GM19193 (cell line): Measurements from ENCODE around the gene ZNF575.

Source experiments
- POLR2A ChIP-seq: IDR thresholded peaks from 4 replicates; pipeline ENCODE4 v1.6.1; 2011; ENCODE audit not compliant: insufficient read depth, insufficient read length; ENCODE audit errors: extremely low read depth

Gene ZNF575

DNA sequence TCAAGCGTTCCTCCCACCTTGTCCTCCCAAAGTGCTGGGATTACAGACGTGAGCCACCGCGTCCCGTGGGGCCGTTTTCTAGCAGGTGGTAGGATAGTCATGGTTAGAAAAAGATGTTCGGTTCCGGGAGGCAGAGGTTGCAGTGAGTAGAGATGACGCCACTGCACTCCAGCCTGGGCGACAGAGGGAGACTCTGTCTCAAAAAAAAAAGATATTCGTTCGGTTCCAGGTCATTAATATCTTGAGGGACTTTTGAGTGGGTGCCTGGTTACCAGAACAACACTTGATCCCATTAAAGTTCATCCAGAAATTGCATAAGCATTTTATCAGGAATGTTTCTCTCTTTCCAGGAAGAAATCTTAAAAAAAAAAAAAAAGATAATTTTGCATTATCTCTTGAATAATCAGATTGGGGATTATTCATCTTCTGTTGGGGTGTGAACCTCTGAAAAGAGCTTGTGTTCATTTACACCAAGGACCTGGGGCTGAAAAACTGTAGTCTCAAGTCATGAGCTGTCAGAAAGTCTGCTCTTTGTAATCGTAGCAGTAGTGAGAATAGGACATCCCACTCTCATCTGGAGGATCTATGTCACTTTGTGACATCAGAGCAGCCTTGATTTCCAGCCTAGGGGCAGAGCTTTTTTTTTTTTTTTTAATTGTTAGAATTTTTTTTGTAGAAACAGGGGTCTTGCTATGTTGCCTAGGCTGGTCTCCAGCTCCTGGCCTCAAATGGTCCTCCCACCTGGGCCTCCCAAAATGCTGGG is 4.9 kb upstream of the ZNF575 start:
- TF ChIP-seq POLR2A: no peak

DNA sequence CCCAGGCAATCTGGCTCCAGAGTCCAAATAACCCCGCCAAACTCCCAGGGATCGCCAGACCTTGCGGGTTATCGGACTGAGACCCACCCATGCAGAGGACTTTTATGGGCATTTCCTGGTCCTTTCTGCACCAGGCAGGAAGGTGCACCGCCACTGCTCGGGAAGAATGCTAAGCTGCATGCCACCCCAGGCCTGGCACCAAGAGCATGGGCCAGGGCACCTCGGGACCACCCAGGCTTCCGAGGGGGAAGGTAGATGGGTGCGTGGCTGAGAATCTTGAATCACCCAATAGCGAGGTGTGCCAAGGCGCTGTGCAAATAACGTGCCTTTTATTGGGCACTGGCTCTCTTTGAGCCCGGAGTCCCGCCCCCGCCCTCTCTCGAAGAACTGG is 422 bp upstream of the ZNF575 start:
- TF ChIP-seq POLR2A: peak; percentile 47

DNA sequence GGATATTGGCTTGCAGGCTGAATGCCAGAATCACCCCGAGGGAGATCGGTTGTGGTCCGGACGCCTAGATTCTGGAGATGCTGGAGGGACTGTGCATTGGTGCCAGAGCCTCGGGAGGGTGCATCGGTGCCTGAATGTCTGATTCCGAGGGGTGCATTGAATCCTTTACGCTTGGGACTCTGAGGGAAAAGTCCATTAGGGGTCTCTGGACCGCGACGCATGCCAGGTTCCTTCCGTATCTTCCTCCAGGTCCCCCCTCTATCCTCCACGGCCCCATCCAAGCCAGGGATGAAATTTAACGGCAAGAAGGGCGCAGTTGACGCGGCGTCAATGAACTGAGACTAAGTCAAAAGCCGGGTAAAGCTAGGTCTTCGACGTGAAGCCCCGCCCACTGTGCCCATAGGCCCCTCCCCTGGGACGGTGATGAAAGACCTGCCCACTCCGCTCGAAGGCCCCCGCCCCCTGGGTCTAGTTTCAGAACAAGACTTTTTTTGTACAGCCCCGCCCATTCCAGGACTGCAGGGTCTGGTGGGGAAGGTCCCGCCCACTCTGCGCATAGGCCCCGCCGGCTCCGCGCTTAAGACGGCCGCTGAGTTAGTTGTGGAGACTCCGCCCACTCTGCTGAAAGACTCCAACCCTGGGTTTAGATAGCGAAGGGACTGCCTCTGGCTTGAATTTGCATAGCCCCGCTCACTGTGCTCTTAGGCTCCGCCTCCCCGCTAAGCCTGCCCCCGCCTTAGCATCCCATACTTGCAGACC is 737 bp downstream of the ZNF575 start:
- peak; percentile 8 for TF ChIP-seq POLR2A

DNA sequence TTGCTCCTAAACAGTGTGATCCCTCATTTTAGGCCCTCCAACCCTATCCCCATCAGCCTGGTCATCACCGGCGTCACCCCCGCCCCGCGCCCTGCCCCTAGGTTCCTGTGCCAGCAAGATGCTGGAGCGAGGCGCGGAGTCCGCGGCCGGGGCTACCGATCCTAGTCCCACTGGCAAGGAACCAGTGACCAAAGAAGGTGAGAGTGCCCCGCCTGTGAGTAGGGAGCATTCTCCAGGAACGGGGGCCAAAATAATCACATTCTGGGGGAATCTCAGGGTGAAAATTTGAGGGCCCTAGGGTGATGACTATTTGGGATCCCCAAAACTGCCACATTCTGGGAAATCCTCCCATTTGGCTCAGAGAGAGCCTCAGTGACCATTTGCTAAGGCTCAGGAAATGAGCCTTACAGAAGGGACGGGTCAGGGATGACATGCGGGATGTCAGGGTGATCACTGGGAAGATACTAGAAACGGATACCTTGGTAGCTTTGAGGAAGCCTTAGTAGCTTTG is 1.4 kb downstream of the ZNF575 start:
- no peak for TF ChIP-seq POLR2A

DNA sequence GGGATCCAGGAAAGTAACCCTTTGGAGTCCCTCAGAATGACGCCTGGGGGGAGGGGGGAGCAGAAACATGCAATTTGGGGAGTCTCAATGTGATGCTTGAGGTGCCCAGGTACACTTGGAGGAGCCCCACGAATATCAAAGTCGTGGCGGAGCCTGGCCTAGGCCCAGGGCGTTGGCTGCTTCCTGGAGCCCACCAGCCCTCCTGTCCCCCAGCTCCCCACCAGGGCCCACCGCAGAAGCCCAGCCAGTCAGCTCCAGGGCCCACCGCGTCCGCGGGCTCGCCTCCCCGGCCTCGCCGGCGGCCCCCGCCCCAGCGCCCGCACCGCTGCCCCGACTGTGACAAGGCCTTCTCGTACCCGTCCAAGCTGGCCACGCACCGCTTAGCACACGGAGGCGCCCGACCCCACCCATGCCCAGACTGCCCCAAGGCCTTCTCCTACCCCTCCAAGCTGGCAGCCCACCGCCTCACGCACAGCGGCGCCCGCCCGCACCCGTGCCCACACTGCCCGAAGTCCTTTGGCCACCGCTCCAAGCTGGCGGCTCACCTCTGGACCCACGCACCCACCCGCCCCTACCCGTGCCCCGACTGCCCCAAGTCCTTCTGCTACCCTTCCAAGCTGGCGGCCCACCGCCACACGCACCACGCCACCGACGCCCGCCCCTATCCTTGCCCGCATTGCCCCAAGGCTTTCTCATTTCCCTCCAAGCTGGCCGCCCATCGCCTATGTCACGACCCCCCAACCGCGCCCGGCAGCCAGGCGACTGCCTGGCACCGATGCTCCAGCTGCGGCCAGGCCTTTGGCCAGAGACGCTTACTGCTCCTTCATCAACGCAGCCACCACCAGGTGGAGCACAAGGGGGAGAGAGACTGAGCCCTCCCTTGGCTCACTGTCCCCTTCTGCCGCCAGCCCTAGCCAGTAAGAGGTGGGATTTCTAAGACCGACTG is 2.1 kb downstream of the ZNF575 start:
- TF ChIP-seq POLR2A: no peak

DNA sequence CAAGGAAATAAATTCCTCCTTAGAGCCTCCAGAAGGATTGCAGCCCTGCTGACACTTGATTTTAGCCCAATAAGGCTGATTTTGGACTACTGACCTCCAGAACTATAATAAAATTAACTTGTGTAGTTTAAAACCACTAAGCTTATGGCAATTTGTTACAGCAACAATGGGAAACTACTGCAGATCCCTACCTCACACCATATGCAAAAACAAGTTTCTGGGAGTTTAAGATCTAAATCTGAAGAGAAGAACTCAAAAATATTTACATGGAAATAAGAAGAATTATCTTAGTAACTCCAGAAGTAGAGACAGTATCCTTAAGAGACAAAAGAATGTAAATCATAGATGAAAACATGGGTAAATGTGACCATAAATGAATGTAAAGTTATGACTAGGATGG is 5.9 kb downstream of the ZNF575 start:
- no peak for TF ChIP-seq POLR2A

DNA sequence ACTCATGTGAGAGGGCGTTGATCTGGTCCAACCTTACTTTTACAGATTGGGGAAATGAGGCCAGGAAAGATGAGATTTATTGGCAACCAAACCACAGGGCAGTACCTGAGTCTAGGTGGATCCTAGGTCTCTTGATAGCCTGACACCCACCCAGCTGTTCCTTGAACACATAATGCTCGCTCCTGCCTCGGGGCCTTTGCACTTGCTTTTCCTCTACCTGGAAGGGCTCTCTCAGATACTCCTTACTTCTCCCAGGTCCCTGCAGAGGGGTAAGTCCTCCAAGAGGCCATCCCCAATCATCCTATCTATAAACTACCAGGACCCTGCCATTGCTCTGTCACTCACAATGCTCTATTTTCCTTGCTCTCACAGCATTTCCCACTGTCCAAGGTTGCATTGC is 7.4 kb downstream of the ZNF575 start:
- no peak for TF ChIP-seq POLR2A

DNA sequence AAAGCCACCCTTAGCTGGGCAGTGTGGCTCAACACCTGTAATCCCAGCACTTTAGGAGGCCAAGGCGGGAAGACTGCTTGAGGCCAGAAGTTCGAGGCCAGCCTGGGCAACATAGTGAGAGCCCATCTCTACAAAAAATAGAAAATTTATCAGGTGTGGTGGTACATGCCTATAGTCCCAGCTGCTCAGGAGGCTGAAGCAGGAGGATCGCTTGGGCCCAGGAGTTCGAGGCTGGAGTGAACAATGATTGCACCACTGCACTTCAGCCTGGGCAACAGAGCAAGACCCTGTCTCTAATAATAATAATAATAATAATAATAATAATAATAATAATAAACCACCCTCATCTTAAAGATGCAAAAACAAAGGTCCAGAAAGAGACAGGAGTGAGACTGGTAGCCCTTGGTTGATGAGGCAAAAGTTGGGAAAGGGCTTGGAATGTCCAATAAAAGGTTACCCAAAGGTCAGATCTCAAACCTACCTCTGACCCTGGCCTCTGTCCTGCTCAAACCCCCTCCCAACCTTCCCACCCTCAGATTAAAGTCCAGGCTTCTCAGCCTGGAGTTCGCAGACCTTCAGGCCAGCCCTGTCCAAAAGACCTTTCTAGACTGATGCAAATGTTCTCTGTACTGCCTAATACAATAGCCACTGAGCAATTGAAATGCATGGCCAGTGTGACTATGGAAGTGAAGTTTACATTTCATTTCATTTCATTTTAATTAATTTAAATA is 9.1 kb downstream of the ZNF575 start:
- TF ChIP-seq POLR2A: no peak

DNA sequence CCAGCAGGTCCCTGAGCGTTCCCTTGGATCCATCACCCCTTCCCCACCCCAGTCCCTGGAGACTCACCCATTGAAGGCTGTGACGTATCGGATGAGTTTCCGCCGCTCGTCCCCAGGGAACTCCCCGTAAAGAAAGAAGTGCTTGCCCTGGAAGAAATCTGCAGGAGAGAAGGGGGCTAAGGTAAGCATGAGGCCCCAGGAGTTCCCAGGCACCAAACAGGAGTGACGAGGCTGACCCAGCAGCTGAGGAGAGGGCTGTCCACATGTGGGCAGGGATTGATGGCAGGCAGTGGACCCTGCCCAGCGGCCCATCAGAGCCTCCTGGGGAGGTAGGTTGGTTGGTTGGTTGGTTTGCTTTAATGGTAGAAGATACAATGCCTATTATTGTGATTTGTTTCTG is 11.1 kb downstream of the ZNF575 start:
- TF ChIP-seq POLR2A: no peak

DNA sequence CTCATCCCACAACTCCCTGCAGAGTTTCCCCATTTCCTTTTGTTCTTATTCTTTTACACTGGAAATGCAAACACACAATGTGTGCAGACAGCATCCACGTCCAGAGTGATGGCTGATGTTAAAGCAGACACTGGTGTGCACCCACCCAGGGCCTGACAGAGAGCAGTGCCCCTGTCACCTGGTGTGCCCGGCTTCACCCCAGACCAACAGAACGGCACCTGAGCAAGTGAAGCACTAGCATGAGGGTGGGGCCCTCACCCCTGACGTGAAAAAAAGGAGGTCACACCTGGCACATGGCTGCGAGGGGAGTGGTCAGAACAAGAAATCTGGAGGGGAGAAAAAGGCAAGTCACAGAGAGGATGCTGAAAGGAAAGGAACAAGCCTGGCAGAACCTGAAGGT is 12.3 kb downstream of the ZNF575 start:
- TF ChIP-seq POLR2A: no peak

DNA sequence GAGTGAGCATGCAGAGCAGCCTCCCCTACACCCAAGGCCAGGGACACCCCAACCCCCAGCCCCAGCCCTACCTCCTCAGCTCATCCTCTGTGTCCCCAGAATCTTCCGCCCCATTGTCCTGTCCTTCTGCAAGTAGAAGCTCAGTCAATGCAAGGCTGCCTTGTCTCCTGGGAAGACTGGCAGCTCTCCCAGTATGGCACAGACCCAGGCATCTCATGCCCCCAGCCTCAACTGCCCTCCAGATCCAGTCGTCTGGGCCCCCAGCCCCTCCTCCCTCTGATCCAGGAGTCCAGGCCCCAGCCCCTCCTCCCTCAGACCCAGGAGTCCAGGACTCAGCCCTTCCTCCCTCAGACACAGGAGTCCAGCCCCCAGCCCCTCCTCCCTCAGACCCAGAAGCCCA is 13.0 kb downstream of the ZNF575 start:
- no peak for TF ChIP-seq POLR2A

DNA sequence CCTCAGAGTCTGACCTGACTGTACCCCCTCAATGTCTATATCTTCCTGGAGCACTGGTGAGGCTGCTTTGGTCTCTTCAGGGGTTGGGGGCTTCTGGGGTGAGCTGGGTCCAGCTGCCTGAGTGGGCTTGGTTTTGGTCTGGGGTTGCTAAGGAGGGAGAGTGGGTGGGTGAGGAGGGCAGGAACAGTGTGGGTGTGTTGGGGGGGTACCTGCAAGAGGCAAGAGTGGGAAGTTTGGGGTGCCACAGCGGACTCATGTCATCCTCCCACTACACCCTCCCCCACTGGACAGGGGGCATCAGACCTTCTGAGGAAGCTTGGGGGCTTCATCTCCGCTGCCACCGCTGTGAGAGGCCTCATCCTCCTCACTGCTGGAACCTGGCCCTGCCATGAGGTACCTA is 13.6 kb downstream of the ZNF575 start:
- TF ChIP-seq POLR2A: no peak

DNA sequence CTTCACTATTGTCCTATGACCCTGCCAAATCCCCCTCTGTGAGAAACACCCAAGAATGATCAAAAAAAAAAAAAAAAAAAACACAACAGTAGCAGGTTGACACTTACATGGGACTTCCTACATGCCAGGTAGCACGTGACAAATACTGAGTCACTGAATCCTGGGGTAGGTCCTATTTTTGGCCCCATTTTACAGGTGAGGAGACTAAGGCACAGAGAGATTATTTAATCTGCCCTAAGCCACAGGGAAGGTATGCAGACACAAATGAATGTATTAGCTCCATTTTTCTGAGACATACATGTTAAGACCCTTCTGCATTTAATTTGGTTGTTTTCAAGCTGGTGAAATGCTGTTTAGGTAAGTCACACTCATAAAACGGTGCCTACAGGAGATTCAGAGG is 15.7 kb downstream of the ZNF575 start:
- no peak for TF ChIP-seq POLR2A

DNA sequence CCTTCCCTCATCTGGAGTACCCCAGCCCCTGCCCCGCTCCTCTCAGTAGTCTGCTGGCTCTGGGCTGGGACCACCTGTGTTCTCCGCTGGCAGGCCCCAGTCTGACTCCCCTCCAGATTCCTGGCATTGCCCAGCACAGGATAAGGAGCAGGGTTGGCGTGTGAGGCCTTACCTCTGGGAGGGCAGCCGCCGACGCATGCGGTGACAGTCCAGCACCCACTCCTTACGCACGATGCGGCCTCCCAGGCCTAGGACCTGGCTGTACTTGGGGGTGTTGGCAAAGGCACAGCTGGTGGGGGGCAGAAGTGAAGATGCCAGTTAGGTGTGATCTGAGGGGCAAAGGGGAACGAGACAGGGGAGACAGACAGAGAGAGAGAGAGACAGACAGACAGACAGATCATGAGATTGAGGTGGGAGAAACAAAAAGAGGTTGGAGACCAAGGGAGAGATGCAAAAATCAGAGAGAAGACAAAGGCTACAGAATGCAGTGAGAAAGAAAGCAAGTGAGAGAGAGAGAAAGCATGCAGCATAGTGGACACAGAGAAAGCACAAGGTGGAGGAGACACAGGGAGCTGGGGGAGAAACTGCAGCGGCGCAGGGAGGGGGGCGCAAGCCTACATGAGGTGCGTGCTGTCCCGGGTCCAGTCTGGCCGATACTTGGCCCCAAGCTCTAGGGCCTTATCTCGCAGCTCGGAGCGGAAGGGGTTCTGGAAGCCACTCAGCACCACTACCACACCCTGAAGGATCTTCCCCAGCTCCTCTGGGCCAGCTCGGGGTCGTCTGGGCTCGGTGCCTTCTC is 18.6 kb downstream of the ZNF575 start:
- no peak for TF ChIP-seq POLR2A

DNA sequence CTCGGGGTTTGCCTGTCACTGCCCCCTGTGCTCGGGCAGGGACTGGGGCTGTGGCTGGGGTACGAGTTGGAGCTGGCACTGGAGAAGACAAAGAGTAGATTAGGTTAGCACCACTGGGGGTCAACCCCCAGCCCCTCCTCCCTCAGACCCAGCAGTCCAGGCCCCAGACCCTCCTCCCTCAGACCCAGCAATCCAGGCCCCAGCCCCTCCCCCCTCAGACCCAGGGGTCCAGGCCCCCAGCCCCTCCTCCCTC is 19.1 kb downstream of the ZNF575 start:
- TF ChIP-seq POLR2A: no peak

DNA sequence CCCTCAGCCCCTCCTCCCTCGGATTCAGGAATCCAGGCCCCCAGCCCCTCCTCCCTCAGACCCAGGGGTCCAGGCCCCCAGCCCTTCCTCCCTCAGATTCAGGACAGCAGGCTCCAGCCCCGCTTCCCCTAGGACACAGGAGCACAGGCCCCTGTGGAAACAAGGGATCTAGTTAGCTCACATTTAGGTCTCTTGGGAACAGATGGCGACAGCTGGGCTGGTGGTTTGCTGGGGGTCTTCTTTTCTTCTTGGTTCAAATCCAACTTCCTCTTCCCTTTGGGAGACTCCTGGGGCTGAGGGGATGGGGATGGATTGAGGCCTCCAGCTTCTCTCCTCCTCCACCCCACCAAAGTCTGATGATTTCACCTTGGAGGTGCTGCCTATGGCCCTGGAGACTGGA is 19.6 kb downstream of the ZNF575 start:
- no peak for TF ChIP-seq POLR2A
